CD4-positive, CD25-positive, alpha-beta regulatory T cell (primary cell): ENCODE data around the gene DDR1. TPM values are rescaled to one million over a fixed set of nuclear protein-coding genes. Genes with fewer than 3 reads are reported as not detected.
"Not testable (repeated sequence)": the region's sequence is repeated elsewhere in the genome, so short reads cannot be mapped to it uniquely, and the experiment has no call there.

Source experiments
- ATAC-seq, 2 donors: fragments of 150-1000 bp; cut with Tn5 transposase; one replicate each; pipeline ENCODE4 v1.10.0; 2021; ENCODE audit warnings: low read depth in 2 of 2, moderate number of reproducible peaks in 2 of 2, moderate library complexity in 1 of 2
- DNase-seq, 3 donors: peaks; one replicate each; pipeline versions ENCODE4 v3.0.0 to v3.0.0-alpha.2; 2012 to 2022; ENCODE audit warnings: mixed read lengths in 1 of 3
- H3K27ac ChIP-seq: one replicate; pipeline ENCODE4 v1.7.0; 2013; ENCODE audit warnings: mild to moderate bottlenecking, low read length; ENCODE audit not compliant: insufficient read depth, poor library complexity, severe bottlenecking
- H3K27me3 ChIP-seq: one replicate; pipeline ENCODE4 v1.7.0; 2013; ENCODE audit warnings: low read length; ENCODE audit not compliant: control insufficient read depth, insufficient read depth
- H3K36me3 ChIP-seq: one replicate; pipeline ENCODE4 v1.7.0; 2013; ENCODE audit warnings: mild to moderate bottlenecking, low read length, moderate library complexity; ENCODE audit not compliant: control insufficient read depth, insufficient read depth
- H3K4me1 ChIP-seq: 2 replicates; pipeline ENCODE4 v1.7.0; 2013; ENCODE audit warnings: mild to moderate bottlenecking, low read length; ENCODE audit not compliant: insufficient read depth, control insufficient read depth, poor library complexity, severe bottlenecking
- H3K4me3 ChIP-seq: one replicate; pipeline ENCODE4 v1.7.0; 2013; ENCODE audit warnings: low read depth, mild to moderate bottlenecking, low read length, moderate library complexity
- H3K9me3 ChIP-seq, 2 experiments: 1 replicate in 1 of 2; 2 replicates in 1 of 2; pipeline ENCODE4 v1.7.0; 2013; ENCODE audit warnings: low read length in 2 of 2, mild to moderate bottlenecking in 1 of 2, moderate library complexity in 1 of 2; ENCODE audit not compliant: control insufficient read depth in 2 of 2
- H3K27ac Mint-ChIP-seq, 3 donors: one replicate each; pipeline ENCODE4 v1.8.0; 2020 to 2022; ENCODE audit warnings: mild to moderate bottlenecking in 3 of 3, mixed read lengths in 3 of 3, moderate library complexity in 2 of 3
- H3K27me3 Mint-ChIP-seq: one replicate; pipeline ENCODE4 v1.8.0; 2022; ENCODE audit warnings: mild to moderate bottlenecking, mixed read lengths
- H3K36me3 Mint-ChIP-seq: one replicate; pipeline ENCODE4 v1.8.0; 2020; ENCODE audit warnings: mixed read lengths
- H3K4me1 Mint-ChIP-seq, 4 donors: one replicate each; pipeline ENCODE4 v1.8.0; 2020 to 2022; ENCODE audit warnings: mixed read lengths in 4 of 4, mild to moderate bottlenecking in 1 of 4
- H3K4me3 Mint-ChIP-seq, 4 donors: one replicate each; pipeline ENCODE4 v1.8.0; 2020 to 2022; ENCODE audit warnings: mild to moderate bottlenecking in 4 of 4, mixed read lengths in 4 of 4, moderate library complexity in 3 of 4
- H3K9me3 Mint-ChIP-seq, 7 donors: one replicate each; pipeline ENCODE4 v1.8.0; 2020 to 2022; ENCODE audit warnings: mixed read lengths in 7 of 7, mild to moderate bottlenecking in 3 of 7, moderate library complexity in 2 of 7
- polyA plus RNA-seq, 4 donors: library from polyadenylated mRNA; unstranded; fragments of 300-500 nt; fragmentation: Illumina TruSeq; gene quantifications; one replicate each; pipeline ENCODE4 v1.2.3, GENCODE V29; 2021
- total RNA-seq: library from RNA; stranded (reverse); gene quantifications from one replicate; pipeline ENCODE4 v1.2.3, GENCODE V29; 2022

Gene DDR1
- total and polyA plus RNA-seq, 5 donors from 2014 or later: 1.2 to 5.0 (median 2.3) TPM

GRCh38 chr6:30855429-30856075 lies 28.8 kb upstream of the DDR1 start:
- no peak for ATAC-seq
- Mint-ChIP-seq H3K4me1 (no peaks in the 10 kb centered on the region), H3K36me3 (peaks cover 4% of the 10 kb centered on the region), H3K4me3 (no peak overlapping the region), H3K9me3 (peaks cover 0 to 23% (median 5%) of the 10 kb centered on the region in 7 donors), H3K27ac (no peak overlapping the region), H3K27me3 (peaks cover 6% of the 10 kb centered on the region)
- Histone ChIP-seq H3K36me3 (no peaks in the 10 kb centered on the region), H3K4me1 (no peaks in the 10 kb centered on the region), H3K9me3 (peaks cover 6 to 13% of the 10 kb centered on the region in 2 experiments), H3K4me3 (no peak overlapping the region), H3K27me3 (peaks cover 2% of the 10 kb centered on the region), H3K27ac (no peak overlapping the region)
- DNase-seq: no peak

- Mint-ChIP-seq H3K4me3 (no peak overlapping the region), H3K27me3 (peaks cover 6% of the 10 kb centered on the region), H3K4me1 (no peaks in the 10 kb centered on the region), H3K9me3 (peaks cover 0 to 18% (median 5%) of the 10 kb centered on the region in 7 donors), H3K36me3 (peaks cover 3% of the 10 kb centered on the region), H3K27ac (no peak overlapping the region)
- no peaks in the 10 kb centered on the region for H3K36me3 ChIP-seq
- ATAC-seq (no peak), DNase-seq (no peak)
- H3K27me3 ChIP-seq: peaks cover 2% of the 10 kb centered on the region
- H3K4me3 ChIP-seq: no peak overlapping the region
- peaks cover 0 to 2% of the 10 kb centered on the region in 2 experiments for H3K9me3 ChIP-seq
- H3K4me1 ChIP-seq: no peaks in the 10 kb centered on the region
- no peak overlapping the region for H3K27ac ChIP-seq
Observed at GRCh38 chr6:30857112-30857511, 27.2 kb upstream of the DDR1 start.

- DNase-seq (no peak), ATAC-seq (no peak)
- Histone ChIP-seq H3K4me3 (no peak overlapping the region), H3K9me3 (no peaks in the 10 kb centered on the region), H3K4me1 (no peaks in the 10 kb centered on the region), H3K27me3 (peaks cover 2% of the 10 kb centered on the region), H3K27ac (no peak overlapping the region), H3K36me3 (no peaks in the 10 kb centered on the region)
- Mint-ChIP-seq H3K36me3 (peaks cover 3% of the 10 kb centered on the region), H3K4me1 (no peaks in the 10 kb centered on the region), H3K9me3 (peaks cover 0 to 14% (median 5%) of the 10 kb centered on the region in 7 donors), H3K4me3 (no peak overlapping the region), H3K27me3 (peaks cover 6% of the 10 kb centered on the region), H3K27ac (no peak overlapping the region)
Observed at GRCh38 chr6:30857549-30857948, 26.8 kb upstream of the DDR1 start.

- not testable (repeated sequence) for H3K27me3 ChIP-seq, ATAC-seq, H3K4me1 ChIP-seq, H3K4me3 ChIP-seq, H3K27me3 Mint-ChIP-seq, H3K36me3 ChIP-seq, H3K27ac ChIP-seq, H3K4me1 Mint-ChIP-seq, H3K9me3 ChIP-seq, H3K27ac Mint-ChIP-seq, H3K4me3 Mint-ChIP-seq, DNase-seq, H3K36me3 Mint-ChIP-seq
- peaks cover 0 to 14% (median 5%) of the 10 kb centered on the region in 7 donors for H3K9me3 Mint-ChIP-seq
Observed at GRCh38 chr6:30859726-30860125, 24.6 kb upstream of the DDR1 start.

- Mint-ChIP-seq H3K4me1 (no peaks in the 10 kb centered on the region), H3K27ac (no peak overlapping the region), H3K36me3 (peaks cover 3% of the 10 kb centered on the region), H3K9me3 (peaks cover 0 to 14% (median 5%) of the 10 kb centered on the region in 7 donors), H3K27me3 (peaks cover 2% of the 10 kb centered on the region), H3K4me3 (no peak overlapping the region)
- Histone ChIP-seq H3K9me3 (no peaks in the 10 kb centered on the region), H3K36me3 (no peaks in the 10 kb centered on the region), H3K4me3 (no peak overlapping the region), H3K27ac (no peak overlapping the region), H3K4me1 (no peaks in the 10 kb centered on the region), H3K27me3 (peaks cover 4% of the 10 kb centered on the region)
- no peak for DNase-seq
- no peak for ATAC-seq
Observed at GRCh38 chr6:30861257-30862048, 22.9 kb upstream of the DDR1 start.

GRCh38 chr6:30862156-30862875 lies 22.0 kb upstream of the DDR1 start:
- ATAC-seq: no peak
- H3K4me3 Mint-ChIP-seq: no peak overlapping the region
- Histone ChIP-seq H3K9me3 (no peaks in the 10 kb centered on the region), H3K27me3 (peaks cover 3% of the 10 kb centered on the region), H3K27ac (no peak overlapping the region), H3K4me3 (no peak overlapping the region), H3K36me3 (no peaks in the 10 kb centered on the region), H3K4me1 (no peaks in the 10 kb centered on the region)
- peaks cover 0 to 14% (median 5%) of the 10 kb centered on the region in 7 donors for H3K9me3 Mint-ChIP-seq
- H3K27me3 Mint-ChIP-seq: no peaks in the 10 kb centered on the region
- no peak for DNase-seq
- H3K36me3 Mint-ChIP-seq: peaks cover 3% of the 10 kb centered on the region
- H3K27ac Mint-ChIP-seq: no peak overlapping the region
- H3K4me1 Mint-ChIP-seq: no peaks in the 10 kb centered on the region

GRCh38 chr6:30864325-30864724 lies 20.0 kb upstream of the DDR1 start:
- Histone ChIP-seq H3K4me1 (no peaks in the 10 kb centered on the region), H3K4me3 (no peak overlapping the region), H3K36me3 (no peaks in the 10 kb centered on the region), H3K9me3 (peaks cover 4 to 10% of the 10 kb centered on the region in 2 experiments), H3K27ac (no peak overlapping the region), H3K27me3 (peaks cover 2% of the 10 kb centered on the region)
- DNase-seq (no peak), ATAC-seq (no peak)
- Mint-ChIP-seq H3K4me3 (no peak overlapping the region), H3K36me3 (peaks cover 3% of the 10 kb centered on the region), H3K4me1 (no peaks in the 10 kb centered on the region), H3K27ac (no peak overlapping the region), H3K9me3 (peaks cover 0 to 16% (median 9%) of the 10 kb centered on the region in 7 donors), H3K27me3 (peaks cover 8% of the 10 kb centered on the region)
